SK-N-SH (cell line): ENCODE results near the gene ZNF415. TPM values are rescaled to one million over a fixed set of nuclear protein-coding genes. Genes with fewer than 3 reads are reported as not detected.

Source experiments
- CTCF ChIA-PET: fragments of 300-600, 350-600 bp; formaldehyde crosslinking; extraction: SDS; loops from one replicate; lab custom pipeline; 2021; lab: Yijun Ruan, JAX
- POLR2A ChIA-PET: fragments of 350-600 bp; sonication (Branson Sonifier 250); formaldehyde crosslinking; extraction: SDS; loops from one replicate; lab custom pipeline; 2020; ENCODE audit warnings: antibody characterized with exemption, inconsistent platforms; lab: Yijun Ruan, JAX
- DNase-seq: peaks from one replicate; pipeline ENCODE4 v3.0.0; 2012
- H2AFZ ChIP-seq: fragments of 200-600 bp; sonication (generic); 2 replicates; pipeline ENCODE4 v1.8.1; 2016; ENCODE audit warnings: antibody characterized with exemption, mild to moderate bottlenecking, low read depth
- H3F3A ChIP-seq: fragments of 200-600 bp; sonication (generic); replicated peaks from 2 replicates; pipeline ENCODE3; 2016; ENCODE audit warnings: antibody characterized with exemption, mild to moderate bottlenecking; ENCODE audit not compliant: insufficient read depth
- H3K27ac ChIP-seq, 2 experiments: fragments of 200-500 bp in 1 of 2; fragments of 200-600 bp in 1 of 2; sonication (Bioruptor generic) in 1 of 2; sonication (generic), shearing (Covaris generic) in 1 of 2; 2 replicates each; pipeline versions ENCODE4 v1.5.1 to v1.6.1; 2014 to 2016; ENCODE audit warnings: low read depth in 2 of 2, inconsistent platforms in 1 of 2, low read length in 1 of 2, mild to moderate bottlenecking in 1 of 2, mixed read lengths in 1 of 2
- H3K27me3 ChIP-seq: fragments of 200-600 bp; sonication (generic), shearing (Covaris generic); 2 replicates; pipeline ENCODE4 v1.6.1; 2016; ENCODE audit warnings: mixed run types; ENCODE audit not compliant: insufficient read depth
- H3K36me3 ChIP-seq, 2 experiments: fragments of 200-500 bp in 1 of 2; fragments of 200-600 bp in 1 of 2; sonication (Bioruptor generic) in 1 of 2; sonication (generic) in 1 of 2; replicated peaks in 1 of 2; 2 replicates each; pipeline versions ENCODE3 to v1.5.1; 2014 to 2016; ENCODE audit warnings: low read length in 1 of 2, mild to moderate bottlenecking in 1 of 2; ENCODE audit not compliant: insufficient read depth in 2 of 2, control insufficient read depth in 1 of 2
- H3K4me1 ChIP-seq, 2 experiments: fragments of 200-500 bp in 1 of 2; fragments of 200-600 bp in 1 of 2; sonication (Bioruptor generic) in 1 of 2; sonication (generic), shearing (Covaris generic) in 1 of 2; 2 replicates each; pipeline versions ENCODE4 v1.5.1 to v1.6.1; 2014 to 2016; ENCODE audit warnings: low read depth in 1 of 2, low read length in 1 of 2, mixed run types in 1 of 2; ENCODE audit not compliant: insufficient read depth in 2 of 2, control insufficient read depth in 1 of 2
- H3K4me2 ChIP-seq: fragments of 200-600 bp; sonication (generic), shearing (Covaris generic); 2 replicates; pipeline ENCODE4 v1.6.1; 2017; ENCODE audit warnings: mixed run types
- H3K4me3 ChIP-seq, 2 experiments: fragments of 200-500 bp in 1 of 2; fragments of 200-600 bp in 1 of 2; sonication (Bioruptor generic) in 1 of 2; sonication (generic), shearing (Covaris generic) in 1 of 2; 2 replicates each; pipeline versions ENCODE4 v1.5.1 to v1.8.1; 2014 to 2016; ENCODE audit warnings: low read depth in 2 of 2, inconsistent platforms in 1 of 2, low read length in 1 of 2, mild to moderate bottlenecking in 1 of 2, mixed read lengths in 1 of 2, moderate library complexity in 1 of 2
- H3K79me2 ChIP-seq: fragments of 200-600 bp; sonication (generic); 2 replicates; pipeline ENCODE4 v1.8.1; 2017; ENCODE audit warnings: mild to moderate bottlenecking; ENCODE audit not compliant: insufficient read depth
- H3K9ac ChIP-seq: fragments of 200-600 bp; sonication (generic); 2 replicates; pipeline ENCODE4 v1.6.1; 2017; ENCODE audit warnings: mixed run types
- H3K9me2 ChIP-seq: fragments of 200-600 bp; sonication (generic); 2 replicates; pipeline ENCODE4 v1.6.1; 2017; ENCODE audit warnings: mixed run types
- H3K9me3 ChIP-seq: fragments of 200-600 bp; sonication (generic); 2 replicates; pipeline ENCODE4 v1.6.1; 2017; ENCODE audit warnings: mixed run types, mild to moderate bottlenecking, moderate library complexity
- H4K20me1 ChIP-seq: fragments of 200-600 bp; sonication (generic); 2 replicates; pipeline ENCODE4 v1.6.1; 2017; ENCODE audit warnings: mild to moderate bottlenecking, mixed run types; ENCODE audit not compliant: insufficient read depth
- CHD2 ChIP-seq: fragments of 150-350 bp; IDR thresholded peaks from 2 replicates; pipeline ENCODE4 v1.6.1; 2018; ENCODE audit warnings: low read length; ENCODE audit not compliant: partially characterized antibody
- CTCF ChIP-seq: fragments of 200-600 bp; sonication (generic); IDR thresholded peaks from 2 replicates; pipeline ENCODE4 v1.6.1; 2017; ENCODE audit warnings: antibody characterized with exemption, mild to moderate bottlenecking, moderate library complexity
- EP300 ChIP-seq, 2 experiments: IDR thresholded peaks; 2 replicates each; pipeline versions ENCODE4 v1.4.0 to v1.6.1; 2012; ENCODE audit warnings: borderline replicate concordance in 1 of 2, low read depth in 1 of 2, low read length in 1 of 2
- EZH2phosphoT487 ChIP-seq: fragments of 200-600 bp; sonication (generic); IDR thresholded peaks from 2 replicates; pipeline ENCODE4 v1.6.1; 2017; ENCODE audit warnings: low read depth, mixed run types, mild to moderate bottlenecking, antibody characterized with exemption, moderate library complexity, borderline replicate concordance
- FOSL2 ChIP-seq: IDR thresholded peaks from 2 replicates; pipeline ENCODE4 v1.4.0; 2012; ENCODE audit warnings: low read depth, mild to moderate bottlenecking, moderate library complexity, borderline replicate concordance
- JUND ChIP-seq: IDR thresholded peaks from 2 replicates; pipeline ENCODE4 v1.4.0; 2012
- NFIC ChIP-seq: IDR thresholded peaks from 2 replicates; pipeline ENCODE4 v1.4.0; 2012; ENCODE audit warnings: borderline replicate concordance
- NRF1 ChIP-seq: IDR thresholded peaks from 2 replicates; pipeline ENCODE4 v1.6.1; 2012; ENCODE audit warnings: low read depth, mild to moderate bottlenecking, low read length
- PBX3 ChIP-seq: IDR thresholded peaks from 2 replicates; pipeline ENCODE4; 2012
- POLR2AphosphoS5 ChIP-seq: IDR thresholded peaks from 2 replicates; pipeline ENCODE4 v1.6.1; 2012; ENCODE audit warnings: low read depth, low read length
- RAD21 ChIP-seq: IDR thresholded peaks from 2 replicates; pipeline ENCODE4 v1.6.1; 2012; ENCODE audit warnings: mild to moderate bottlenecking, low read length
- RFX5 ChIP-seq: IDR thresholded peaks from 2 replicates; pipeline ENCODE4 v1.6.1; 2012; ENCODE audit warnings: mild to moderate bottlenecking, improper control_type of control experiment, low read length
- SIN3A ChIP-seq: IDR thresholded peaks from 2 replicates; pipeline ENCODE4 v1.6.1; 2012; ENCODE audit warnings: low read depth, mild to moderate bottlenecking, low read length, moderate library complexity, borderline replicate concordance
- TAF1 ChIP-seq: IDR thresholded peaks from 2 replicates; pipeline ENCODE4 v1.6.1; 2012; ENCODE audit warnings: low read depth, mild to moderate bottlenecking, low read length, moderate library complexity, borderline replicate concordance
- TCF12 ChIP-seq: IDR thresholded peaks from 2 replicates; pipeline ENCODE4 v1.4.0; 2012
- USF1 ChIP-seq: IDR thresholded peaks from 2 replicates; pipeline ENCODE4 v1.4.0; 2012; ENCODE audit warnings: low read depth, borderline replicate concordance
- USF2 ChIP-seq: fragments of 150-350 bp; IDR thresholded peaks from 2 replicates; pipeline ENCODE4 v1.6.1; 2017; ENCODE audit warnings: antibody characterized with exemption, low read length, low read depth, borderline replicate concordance
- YY1 ChIP-seq: IDR thresholded peaks from 2 replicates; pipeline ENCODE4 v1.4.0; 2012; ENCODE audit warnings: low read depth, mild to moderate bottlenecking
- ZBTB33 ChIP-seq: IDR thresholded peaks from 2 replicates; pipeline ENCODE4 v1.4.0; 2012; ENCODE audit warnings: low read depth, borderline replicate concordance
- WGBS: methylation state at CpG from one replicate; pipeline ENCODE4 v1.1.6; 2017; ENCODE audit warnings: low lambda C conversion rate; 5-methylcytosine and 5-hydroxymethylcytosine counted together
- polyA plus RNA-seq, 3 experiments: library from polyadenylated mRNA; depleted of rRNA; stranded (reverse); fragments of >200 nt; gene quantifications; 2 replicates each; pipeline ENCODE4 v1.2.3, GENCODE V29; 2012

The ZNF415 gene
- polyA plus RNA-seq, 1 of the 3 experiments (the other 2 are of a cell fraction), result 1.6 TPM

GRCh38 chr19:53086949-53087348 is 45.8 kb downstream of the ZNF415 start:
- TF ChIP-seq RFX5 (no peak), NRF1 (no peak), POLR2AphosphoS5 (no peak), YY1 (no peak), EZH2phosphoT487 (no peak), JUND (no peak), EP300 (IDR thresholded peaks at IDR 0.05; ENCODE audit: borderline replicate concordance in 1 of 2, low read depth in 1 of 2, low read length in 1 of 2) (no peak), CHD2 (no peak), USF1 (no peak)
- H3K79me2 ChIP-seq, result peaks cover 1% of the 10 kb centered on the region; the same call in 1 of the 2 replicates
- H3K27ac ChIP-seq, result no peak overlapping the region

GRCh38 chr19:53085496-53085895 is 47.2 kb downstream of the ZNF415 start:
- Histone ChIP-seq H3K4me2 (no peak overlapping the region), H4K20me1 (no peaks in the 10 kb centered on the region), H3K4me1 (no peaks in the 10 kb centered on the region), H3K9me3 (peaks cover 6% of the 10 kb centered on the region; the same call in 1 of the 2 replicates), H2AFZ (no peak overlapping the region), H3K27ac (no peak overlapping the region), H3K9me2 (no peaks in the 10 kb centered on the region), H3K27me3 (no peaks in the 10 kb centered on the region), H3F3A (no peaks in the 10 kb centered on the region), H3K4me3 (no peak overlapping the region), H3K79me2 (peaks cover 16% of the 10 kb centered on the region; the same call in 1 of the 2 replicates), H3K9ac (no peak overlapping the region), H3K36me3 (peaks cover 49 to 63% of the 10 kb centered on the region in 2 experiments)
- POLR2A ChIA-PET, result no interaction called here
- 96% methylated on average over 7 of the region's 7 CpGs for WGBS
- CTCF ChIA-PET, result interaction anchor here (3.2 kb wide), 1 partner anchor 9 kb away, joined by 9 read pairs; no protein-coding TSS in a partner anchor
- DNase-seq, result no peak
- no peak for TF ChIP-seq RAD21
- no peak for TF ChIP-seq NFIC
- TF ChIP-seq USF2, result no peak
- TF ChIP-seq FOSL2, result no peak
- no peak for TF ChIP-seq SIN3A
- no peak for TF ChIP-seq PBX3
- no peak for TF ChIP-seq POLR2AphosphoS5
- TF ChIP-seq TAF1, result no peak
- no peak for TF ChIP-seq CTCF
- TF ChIP-seq ZBTB33, result no peak
- no peak for TF ChIP-seq JUND
- TF ChIP-seq TCF12, result no peak

More at GRCh38 chr19:53086949-53087348, 45.8 kb downstream of the ZNF415 start:
- H3K36me3 ChIP-seq, result peaks cover 49 to 73% of the 10 kb centered on the region in 2 experiments
- no peaks in the 10 kb centered on the region for H4K20me1 ChIP-seq
- H3K4me2 ChIP-seq, result no peak overlapping the region
- no peak overlapping the region for H3K9ac ChIP-seq
- no peak overlapping the region for H2AFZ ChIP-seq
- 83% methylated on average over 5 of the region's 5 CpGs for WGBS
- H3K4me1 ChIP-seq, result no peaks in the 10 kb centered on the region
- no peaks in the 10 kb centered on the region for H3F3A ChIP-seq
- H3K9me3 ChIP-seq, result no peaks in the 10 kb centered on the region
- ChIA-PET POLR2A (no interaction called here), CTCF (interaction anchor here (3.2 kb wide), 1 partner anchor 10 kb away, joined by 9 read pairs; no protein-coding TSS in a partner anchor)
- no peak overlapping the region for H3K4me3 ChIP-seq
- no peak for DNase-seq
- H3K9me2 ChIP-seq, result no peaks in the 10 kb centered on the region
- no peaks in the 10 kb centered on the region for H3K27me3 ChIP-seq
